ENCODE data around the gene ASPG.
A peak's percentile ranks its signal among the peaks of the same experiment; 100 is the strongest.

ASPG gene

GRCh38 chr14:104085032-104085888 is at the start of gene ASPG:
ASPG (plus strand) TSS chr14:104085700; CDS start chr14:104085771, 71 bp downstream.
- no peak for DNase-seq (ENCODE audit: low read depth)

DNA sequence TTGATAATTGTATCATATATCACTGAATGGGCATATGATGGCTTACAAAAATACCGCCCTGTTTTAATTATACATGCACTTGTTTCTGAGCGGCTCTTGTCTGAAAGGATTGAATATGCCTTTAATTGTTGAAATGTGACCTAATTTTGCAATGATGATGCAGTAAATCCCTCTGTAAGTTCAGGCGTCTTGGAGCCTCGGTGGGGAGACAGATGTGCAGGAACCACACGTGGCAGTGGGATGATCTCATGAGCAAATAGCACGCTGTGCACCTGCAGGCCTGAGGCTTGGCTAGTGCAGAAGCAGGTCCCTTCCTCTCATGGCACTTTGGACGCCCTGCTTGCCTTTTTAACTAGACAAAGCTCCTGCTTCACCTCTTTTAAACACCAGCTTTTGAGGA is 49.3 kb upstream of the ASPG start:
- H3K4me3 ChIP-seq (ENCODE audit: low read depth, low read length) = no peak overlapping the region
- no peak for DNase-seq (ENCODE audit: low read depth)

More at GRCh38 chr14:104085032-104085888, at the start of gene ASPG:
- no peak within 1 kb of the TSS for H3K4me3 ChIP-seq (ENCODE audit: low read depth, low read length)

- H3K4me3 ChIP-seq (ENCODE audit: low read depth, low read length) = no peak overlapping the region
- no peak for DNase-seq (ENCODE audit: low read depth)
Observed at GRCh38 chr14:104037074-104037473, 48.4 kb upstream of the ASPG start.

DNA sequence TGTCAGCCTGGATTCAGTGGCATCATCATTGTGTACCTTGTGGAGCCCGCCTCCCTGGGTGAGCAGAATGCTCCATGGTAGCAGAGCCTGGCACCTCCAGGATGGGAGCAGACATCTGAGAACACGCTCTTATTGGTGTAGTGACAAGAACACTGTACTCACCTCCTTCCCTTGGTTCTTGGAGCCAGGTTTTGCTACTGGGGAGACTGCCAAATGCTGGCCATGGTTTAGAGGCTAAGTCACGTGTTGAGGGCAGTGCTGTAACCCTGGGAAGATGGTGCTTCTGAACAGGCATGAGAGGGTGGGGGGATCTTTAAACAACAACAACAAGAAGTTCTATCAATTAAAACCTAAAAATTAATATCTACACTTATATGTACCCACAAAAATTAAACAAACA is 47.6 kb upstream of the ASPG start:
- no peak overlapping the region for H3K4me3 ChIP-seq (ENCODE audit: low read depth, low read length)
- no peak for DNase-seq (ENCODE audit: low read depth)

DNA sequence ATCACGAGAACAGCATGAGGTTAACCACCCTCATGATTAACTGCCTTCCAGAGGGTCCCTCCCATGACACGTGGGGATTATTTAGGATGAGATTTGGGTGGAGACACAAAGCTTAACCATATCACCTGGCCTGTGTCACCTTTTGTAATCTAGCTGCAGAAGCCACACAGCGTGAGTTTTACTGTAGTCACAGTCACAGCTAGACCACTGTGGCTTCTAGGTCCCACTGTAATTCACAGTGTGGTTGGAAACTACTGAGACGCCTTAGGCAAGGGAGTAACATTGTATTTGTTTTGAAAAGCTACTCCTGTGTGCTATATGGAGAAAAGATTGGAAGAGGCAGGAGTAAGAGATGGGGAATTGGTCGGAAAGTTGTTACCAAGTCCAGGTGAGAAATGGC is 46.3 kb upstream of the ASPG start:
- no peak overlapping the region for H3K4me3 ChIP-seq (ENCODE audit: low read depth, low read length)
- no peak for DNase-seq (ENCODE audit: low read depth)

- no peak overlapping the region for H3K4me3 ChIP-seq (ENCODE audit: low read depth, low read length)
- DNase-seq (ENCODE audit: low read depth) = no peak
Observed at GRCh38 chr14:104040539-104040938, 45.0 kb upstream of the ASPG start.

GRCh38 chr14:104041430-104042104 is 43.9 kb upstream of the ASPG start:
- DNase-seq (ENCODE audit: low read depth) = no peak
- no peak overlapping the region for H3K4me3 ChIP-seq (ENCODE audit: low read depth, low read length)

GRCh38 chr14:104044016-104044415 is 41.5 kb upstream of the ASPG start:
- no peak overlapping the region for H3K4me3 ChIP-seq (ENCODE audit: low read depth, low read length)
- DNase-seq (ENCODE audit: low read depth) = no peak

DNA sequence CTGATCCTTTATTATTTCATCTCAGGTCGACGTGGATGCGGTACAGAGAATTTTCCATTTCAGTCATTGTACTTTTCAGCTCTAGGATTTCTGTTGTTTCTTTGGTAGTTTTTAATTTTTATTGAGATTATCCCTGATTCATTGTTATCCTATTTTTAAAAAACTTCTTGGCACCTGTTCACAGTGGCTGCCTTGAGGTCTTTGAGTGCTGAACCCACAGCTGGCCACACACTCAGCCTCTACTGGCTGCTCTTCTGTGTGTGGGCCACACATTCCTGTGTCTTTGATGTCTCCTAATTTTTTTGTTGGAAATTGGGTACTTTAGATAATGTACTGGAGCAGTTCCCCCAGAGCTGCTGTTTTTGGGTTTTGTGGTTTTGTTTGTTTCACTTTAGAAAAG is 37.7 kb upstream of the ASPG start:
- no peak overlapping the region for H3K4me3 ChIP-seq (ENCODE audit: low read depth, low read length)
- no peak for DNase-seq (ENCODE audit: low read depth)

GRCh38 chr14:104048758-104049507 is 36.6 kb upstream of the ASPG start:
- H3K4me3 ChIP-seq (ENCODE audit: low read depth, low read length) = no peak overlapping the region
- peak; percentile 68 for DNase-seq (ENCODE audit: low read depth)

DNA sequence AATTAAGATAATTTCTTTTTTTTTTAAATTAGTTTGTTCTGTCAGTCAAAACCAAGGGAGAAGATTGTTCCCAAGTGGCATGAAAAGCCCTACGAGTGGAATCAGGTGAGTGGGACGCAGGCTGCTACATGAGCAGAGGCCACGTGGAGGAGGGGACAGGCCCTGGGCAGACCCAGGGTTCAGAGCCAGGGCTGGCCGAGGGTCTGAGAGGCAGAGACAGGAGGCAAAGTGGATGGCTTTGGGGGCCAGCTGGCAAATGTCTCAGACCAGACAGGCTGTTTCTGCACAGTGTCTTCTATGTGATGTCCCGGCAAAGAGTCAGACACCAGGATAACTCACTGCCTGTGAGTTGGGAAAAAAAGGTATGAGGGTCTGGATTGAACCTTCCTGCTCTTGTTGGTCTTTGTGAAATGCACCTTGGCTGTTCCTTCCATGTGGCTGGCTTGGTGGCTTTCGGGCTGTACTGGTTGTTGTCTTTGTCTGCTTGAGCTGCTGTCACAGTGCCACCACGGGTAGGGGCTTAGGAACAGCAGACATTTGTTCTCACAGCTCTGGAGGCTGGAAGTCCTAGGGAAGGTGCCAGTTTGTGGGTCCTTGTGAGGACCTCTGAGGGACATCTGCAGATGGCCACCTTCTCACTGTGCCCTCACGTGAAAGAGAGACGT is 35.8 kb upstream of the ASPG start:
- no peak for DNase-seq (ENCODE audit: low read depth)
- H3K4me3 ChIP-seq (ENCODE audit: low read depth, low read length) = no peak overlapping the region

GRCh38 chr14:104051092-104051813 is 34.2 kb upstream of the ASPG start:
- no peak for DNase-seq (ENCODE audit: low read depth)
- H3K4me3 ChIP-seq (ENCODE audit: low read depth, low read length) = no peak overlapping the region

DNA sequence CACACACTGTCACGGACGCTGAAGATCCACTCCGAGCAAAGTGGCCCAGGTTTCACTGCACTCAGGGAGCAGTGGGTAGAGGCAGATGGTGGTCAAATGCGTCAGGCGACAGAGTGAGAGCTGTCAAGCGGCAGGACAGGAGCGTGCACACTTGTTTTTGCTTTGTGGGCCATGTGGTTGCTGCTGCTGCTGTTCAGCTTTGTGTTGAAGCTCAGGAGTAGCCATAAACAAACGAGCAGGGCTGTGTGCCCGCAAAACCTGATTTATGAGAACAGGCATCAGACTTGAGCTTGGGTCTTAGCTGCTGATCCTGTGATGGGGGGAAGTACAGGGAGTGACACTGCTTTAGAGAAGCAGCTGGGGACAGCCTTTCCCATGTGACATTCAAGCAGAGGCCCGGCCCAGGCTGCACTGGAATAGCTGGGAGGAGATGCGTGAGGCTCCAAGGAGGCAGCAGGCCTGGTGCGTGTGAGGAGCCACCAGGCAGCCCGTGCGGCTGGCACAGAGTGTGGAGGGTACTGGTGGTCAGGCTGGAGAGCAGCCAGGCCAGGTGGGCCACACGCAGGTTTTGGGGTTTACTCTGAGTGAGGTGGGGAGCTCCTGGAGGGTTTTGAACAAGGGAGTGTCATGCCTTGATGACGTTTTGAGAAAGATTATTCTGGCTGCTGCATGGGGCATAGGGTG is 31.1 kb upstream of the ASPG start:
- no peak overlapping the region for H3K4me3 ChIP-seq (ENCODE audit: low read depth, low read length)

GRCh38 chr14:104062281-104062680 is 23.2 kb upstream of the ASPG start:
- no peak overlapping the region for H3K4me3 ChIP-seq (ENCODE audit: low read depth, low read length)
- DNase-seq (ENCODE audit: low read depth) = no peak

More for the DNA sequence above, 31.1 kb upstream of the ASPG start:
- no peak for DNase-seq (ENCODE audit: low read depth)

DNA sequence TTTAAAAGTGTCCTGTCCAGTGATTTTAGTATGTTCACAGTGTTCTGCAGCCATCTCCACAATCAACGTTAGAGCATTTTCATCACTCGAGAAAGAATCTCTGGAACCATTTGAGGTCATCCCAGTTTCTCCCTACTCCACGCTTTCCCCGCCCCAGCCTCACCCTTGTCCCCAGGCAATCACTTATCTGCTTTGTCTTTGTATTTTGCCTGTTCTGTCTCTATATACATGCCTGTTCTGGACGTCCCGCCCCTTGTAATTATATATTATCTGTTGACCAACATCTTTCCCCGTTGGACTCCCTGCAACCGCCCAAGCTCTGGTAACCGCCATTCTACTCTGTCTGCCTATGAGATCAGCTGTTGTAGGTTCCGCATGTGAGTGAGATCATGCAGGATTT is 21.5 kb upstream of the ASPG start:
- DNase-seq (ENCODE audit: low read depth) = no peak
- H3K4me3 ChIP-seq (ENCODE audit: low read depth, low read length) = no peak overlapping the region

DNA sequence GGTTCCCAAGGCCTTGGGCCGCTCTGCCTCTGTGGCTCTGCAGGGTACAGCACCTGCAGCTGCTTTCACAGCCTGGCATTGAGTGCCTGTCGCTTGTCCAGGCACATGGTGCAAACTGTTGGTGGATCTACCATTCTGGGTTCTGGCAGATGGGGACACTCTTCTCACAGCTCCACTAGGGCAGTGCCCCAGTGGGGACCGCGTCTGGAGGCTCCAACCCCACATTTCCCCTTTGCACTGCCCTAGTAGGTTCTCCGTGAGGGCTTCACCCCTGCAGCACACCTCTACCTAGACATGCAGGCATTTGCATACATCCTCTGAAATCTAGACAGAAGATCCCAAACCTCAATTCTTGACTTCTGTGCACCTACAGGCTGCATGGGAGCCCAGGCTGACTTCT is 19.2 kb upstream of the ASPG start:
- DNase-seq (ENCODE audit: low read depth) = no peak
- H3K4me3 ChIP-seq (ENCODE audit: low read depth, low read length) = no peak overlapping the region

- no peak overlapping the region for H3K4me3 ChIP-seq (ENCODE audit: low read depth, low read length)
- no peak for DNase-seq (ENCODE audit: low read depth)
Observed at GRCh38 chr14:104066719-104067295, 18.7 kb upstream of the ASPG start.

- DNase-seq (ENCODE audit: low read depth) = no peak
Observed at GRCh38 chr14:104069541-104069940, 16.0 kb upstream of the ASPG start.

More at GRCh38 chr14:104069541-104069940, 16.0 kb upstream of the ASPG start:
- no peak overlapping the region for H3K4me3 ChIP-seq (ENCODE audit: low read depth, low read length)

Data from skeletal muscle cell (primary cell).